GM19455 (cell line): ENCODE data around the gene H2AZ2.
"Not testable (repeated sequence)": the region's sequence is repeated elsewhere in the genome, so short reads cannot be mapped to it uniquely, and the experiment has no call there.

Source experiments
- ATAC-seq: cut with Tn5 transposase; IDR thresholded peaks from one replicate; pipeline ENCODE4 v1.9.1; 2021; ENCODE audit not compliant: unreplicated experiment

The H2AZ2 gene

GRCh38 chr7:44787762-44788161 is 60.1 kb downstream of the H2AZ2 start:
- no peak for ATAC-seq

- ATAC-seq: no peak
Measured at GRCh38 chr7:44787041-44787440, 60.8 kb downstream of the H2AZ2 start.

- ATAC-seq: not testable (repeated sequence)
Measured at GRCh38 chr7:44785218-44785617, 62.7 kb downstream of the H2AZ2 start.

GRCh38 chr7:44784364-44784763 is 63.5 kb downstream of the H2AZ2 start:
- ATAC-seq: no peak

DNA sequence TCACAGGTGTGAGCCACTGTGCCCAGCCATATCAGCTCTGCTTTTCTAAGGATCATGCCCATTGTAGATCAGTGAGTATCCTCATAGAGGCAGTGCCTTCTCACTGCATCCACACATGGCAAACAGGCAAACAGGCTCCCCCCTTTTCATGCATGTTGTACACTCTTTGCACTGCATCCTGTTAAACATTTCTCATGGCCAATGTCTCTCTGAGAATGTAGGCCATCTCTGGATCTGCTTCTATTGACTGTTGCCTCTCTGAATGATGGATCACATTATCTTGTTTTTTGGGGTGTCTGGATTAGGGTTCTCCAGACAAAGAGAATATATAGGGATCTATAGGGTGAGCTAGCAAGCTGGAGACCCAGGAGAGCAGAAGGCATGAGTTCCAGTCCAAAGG is 64.5 kb downstream of the H2AZ2 start:
- no peak for ATAC-seq

- no peak for ATAC-seq
Measured at GRCh38 chr7:44782460-44782859, 65.4 kb downstream of the H2AZ2 start.
